Measurements from ENCODE around the gene CDH11.

The CDH11 gene

GRCh38 chr16:65070831-65071432, 50.9 kb downstream of the CDH11 start:
- DNase-seq (ENCODE audit: low read depth): no peak

DNA sequence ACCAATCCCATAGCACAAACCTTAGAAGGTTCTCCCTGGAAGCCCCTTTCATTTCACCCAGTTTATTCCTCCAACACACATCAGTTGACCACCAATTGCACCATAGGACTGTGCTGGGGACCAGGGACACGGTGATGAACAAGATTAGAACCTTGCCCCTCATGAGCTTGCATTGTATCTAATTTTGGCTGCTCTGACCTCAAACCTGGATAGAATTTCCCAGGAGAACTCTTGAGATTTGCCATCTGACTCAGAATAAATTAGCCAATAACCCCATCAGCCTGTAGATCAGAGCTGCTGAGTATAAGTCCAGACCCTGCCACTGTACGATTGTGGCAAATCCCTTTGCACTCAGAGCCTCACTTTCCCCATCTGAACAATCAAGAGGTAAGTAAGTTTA, 52.1 kb downstream of the CDH11 start:
- no peak for DNase-seq (ENCODE audit: low read depth)

GRCh38 chr16:65069065-65069464, 52.8 kb downstream of the CDH11 start:
- no peak for DNase-seq (ENCODE audit: low read depth)

DNA sequence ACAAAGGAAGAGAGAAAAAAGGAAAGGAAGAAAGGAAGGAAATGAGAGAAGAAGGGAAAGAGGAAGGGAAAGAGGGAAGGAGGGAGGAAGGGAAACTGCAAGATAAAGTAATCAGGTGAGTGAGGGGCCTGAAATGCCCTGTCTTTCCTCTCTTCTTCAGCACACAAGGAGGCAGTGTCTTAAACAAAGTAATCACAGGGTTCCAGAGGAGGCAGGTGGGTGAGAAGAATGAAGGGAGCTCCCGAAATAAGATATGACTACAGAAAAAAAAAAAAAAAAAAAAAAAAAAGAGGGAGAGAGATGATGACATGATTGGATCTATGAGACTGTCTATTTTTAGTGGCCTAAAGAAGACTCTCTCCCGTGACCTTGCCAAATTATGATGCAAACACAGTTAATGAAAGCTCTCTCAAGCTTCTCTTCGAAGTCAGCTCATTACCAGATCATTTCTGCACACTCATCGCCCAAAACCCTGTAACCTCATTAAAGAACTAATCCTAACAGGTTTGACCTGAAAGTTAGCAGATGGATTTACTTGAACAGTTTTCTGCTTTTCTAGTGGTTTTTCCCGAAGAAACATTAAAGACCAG, 53.6 kb downstream of the CDH11 start:
- DNase-seq (ENCODE audit: low read depth): no peak

- no peak for DNase-seq (ENCODE audit: low read depth)
Measured at GRCh38 chr16:65066651-65067050, 55.2 kb downstream of the CDH11 start.

DNA sequence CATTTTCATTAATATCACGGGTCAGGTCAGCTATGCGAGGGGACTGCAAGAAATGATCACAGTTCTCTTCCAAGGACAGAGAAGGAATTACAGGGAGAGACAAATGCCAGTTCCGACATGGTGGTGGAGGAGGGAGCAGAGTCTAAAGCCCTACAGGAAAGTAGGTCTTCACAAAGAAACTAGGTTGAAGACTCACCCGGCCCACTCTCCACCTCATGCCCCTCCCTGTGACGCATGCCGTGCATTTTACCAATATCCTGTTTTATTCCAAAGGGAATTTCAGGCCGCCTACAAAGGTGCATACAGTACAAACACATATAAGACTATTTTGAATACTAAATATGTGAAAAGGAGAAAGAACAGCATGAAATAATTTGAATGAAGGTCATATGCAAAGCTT, 56.8 kb downstream of the CDH11 start:
- DNase-seq (ENCODE audit: low read depth): no peak

DNA sequence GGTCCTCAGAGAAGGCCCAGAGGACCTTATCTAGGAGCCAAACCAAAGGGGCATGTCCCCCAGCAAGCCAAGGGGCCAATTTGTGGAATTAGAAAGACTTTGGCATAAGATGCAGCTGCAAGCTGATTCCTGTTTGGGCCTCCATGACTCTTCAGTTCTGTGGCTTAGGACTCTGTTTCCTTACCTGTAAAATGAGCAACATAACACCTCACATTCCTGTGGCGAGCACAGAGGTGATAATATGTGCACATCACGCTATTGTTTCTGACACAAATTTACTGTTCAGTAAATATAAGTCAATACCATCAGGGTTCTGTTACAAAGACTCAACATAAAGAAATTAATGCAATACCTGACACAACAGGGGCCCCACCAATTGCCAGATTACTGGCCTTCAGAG, 57.7 kb downstream of the CDH11 start:
- no peak for DNase-seq (ENCODE audit: low read depth)

GRCh38 chr16:65062736-65063583, 58.9 kb downstream of the CDH11 start:
- no peak for DNase-seq (ENCODE audit: low read depth)

DNA sequence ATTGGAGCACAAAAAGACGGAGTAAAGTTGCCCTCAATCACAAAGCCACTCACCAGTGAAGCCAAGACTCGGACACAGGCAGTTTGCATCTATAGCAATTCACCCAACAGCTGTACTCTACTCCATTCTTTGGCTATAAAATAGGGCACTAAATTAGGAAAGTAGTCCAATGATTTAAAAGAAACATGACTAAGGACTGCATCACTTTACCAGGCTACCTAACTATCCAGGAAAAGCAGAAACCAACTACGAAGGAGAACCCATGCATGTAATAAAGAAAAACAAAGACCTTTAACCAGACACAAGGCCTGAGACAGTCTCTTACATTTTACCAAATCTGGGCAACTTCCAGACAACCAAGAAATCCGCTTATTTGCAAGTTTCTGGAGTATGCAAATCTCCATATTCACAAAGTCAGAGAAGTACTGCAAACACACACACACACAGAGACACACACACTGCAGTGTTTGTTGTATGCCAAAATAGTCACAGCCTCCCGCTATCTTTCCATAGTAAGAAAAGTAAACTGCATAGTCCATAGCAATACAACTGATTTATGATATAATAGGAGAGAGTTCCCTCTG, 59.8 kb downstream of the CDH11 start:
- no peak for DNase-seq (ENCODE audit: low read depth)

- DNase-seq (ENCODE audit: low read depth): no peak
Measured at GRCh38 chr16:65061263-65061662, 60.6 kb downstream of the CDH11 start.

GRCh38 chr16:65059406-65059980, 62.4 kb downstream of the CDH11 start:
- DNase-seq (ENCODE audit: low read depth): no peak

DNA sequence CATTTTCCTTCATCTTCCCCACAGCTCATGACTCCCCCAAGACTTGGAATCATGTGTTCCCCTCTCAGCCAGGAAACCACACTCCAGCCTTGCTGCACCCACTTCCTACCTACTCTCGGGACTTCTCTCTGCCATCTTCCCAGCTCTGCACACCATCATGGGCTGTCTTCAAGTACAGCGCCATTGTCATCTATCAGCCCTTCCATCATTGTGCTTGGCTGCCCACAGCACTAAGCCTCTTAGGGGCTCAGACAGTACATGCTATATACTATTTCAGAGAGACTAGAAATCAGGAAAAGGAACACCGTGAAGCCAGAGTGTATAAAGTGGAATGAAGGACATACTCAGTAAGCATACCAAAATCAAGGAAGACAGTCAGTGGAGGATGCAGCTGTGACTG, 64.7 kb downstream of the CDH11 start:
- no peak for DNase-seq (ENCODE audit: low read depth)

GRCh38 chr16:65054457-65054856, 67.4 kb downstream of the CDH11 start:
- DNase-seq (ENCODE audit: low read depth): no peak

DNA sequence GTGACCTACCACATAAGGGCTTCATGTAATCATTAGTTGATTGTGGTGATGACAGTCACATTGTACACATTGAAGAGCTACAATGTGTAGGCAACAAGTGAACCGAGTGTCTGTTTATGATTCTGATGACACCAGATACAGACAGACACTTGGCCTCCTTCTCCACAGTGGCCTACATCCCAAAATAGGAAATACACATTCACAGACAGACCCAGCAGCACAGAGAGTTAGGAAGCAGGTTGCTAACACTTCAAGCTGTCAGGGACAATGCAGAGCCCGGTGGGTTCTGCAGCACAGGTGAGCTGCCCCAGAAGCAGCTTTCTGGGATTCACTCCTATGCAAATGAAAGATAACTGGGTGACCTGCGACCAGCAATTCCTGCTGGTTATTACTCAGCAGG, 72.2 kb downstream of the CDH11 start:
- DNase-seq (ENCODE audit: low read depth): no peak

- DNase-seq (ENCODE audit: low read depth): no peak
Measured at GRCh38 chr16:65045961-65046360, 75.9 kb downstream of the CDH11 start.

- no peak for DNase-seq (ENCODE audit: low read depth)
Measured at GRCh38 chr16:65044873-65045272, 77.0 kb downstream of the CDH11 start.

GRCh38 chr16:65044026-65044425, 77.8 kb downstream of the CDH11 start:
- DNase-seq (ENCODE audit: low read depth): no peak

- DNase-seq (ENCODE audit: low read depth): no peak
Measured at GRCh38 chr16:65042438-65043365, 79.2 kb downstream of the CDH11 start.

DNA sequence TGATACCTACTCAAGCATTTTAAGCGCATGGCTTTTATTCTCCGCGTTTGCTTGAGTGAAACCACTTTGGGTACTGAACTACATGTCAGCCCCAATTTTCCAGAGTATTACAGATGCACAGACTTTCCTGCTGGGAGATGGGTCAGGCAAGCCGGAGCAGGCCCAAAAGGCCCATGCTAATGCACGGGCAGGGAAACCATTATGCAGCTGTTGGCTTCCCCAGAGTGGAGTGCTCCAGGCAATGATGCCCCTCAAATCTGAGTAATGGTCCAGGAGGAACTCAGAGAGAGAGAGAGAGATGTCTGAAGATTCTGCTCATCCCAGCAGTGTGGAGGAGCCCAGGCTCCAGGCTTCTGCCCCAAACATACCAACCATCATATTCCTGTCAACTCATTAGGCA, 80.2 kb downstream of the CDH11 start:
- no peak for DNase-seq (ENCODE audit: low read depth)

- DNase-seq (ENCODE audit: low read depth): no peak
Measured at GRCh38 chr16:65038100-65038499, 83.8 kb downstream of the CDH11 start.

DNA sequence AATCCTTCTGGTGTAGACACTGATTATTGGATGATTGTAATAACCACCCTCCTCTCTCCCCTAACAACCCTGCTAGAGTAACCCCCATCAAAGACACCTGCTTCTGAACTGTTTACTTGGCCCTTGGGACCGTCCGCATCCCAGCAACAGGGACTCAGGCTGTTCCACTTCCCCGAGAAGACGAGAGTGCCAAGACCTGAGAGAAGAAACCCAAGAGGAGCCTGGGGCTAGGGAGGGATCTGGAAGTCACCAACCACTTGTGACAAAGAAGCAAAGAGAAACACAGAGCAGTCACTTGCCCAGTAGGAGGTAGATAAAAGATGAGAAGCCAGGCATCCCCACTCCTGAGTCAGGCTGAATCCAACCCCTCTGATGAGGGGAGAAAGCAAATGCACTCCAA, 84.3 kb downstream of the CDH11 start:
- no peak for DNase-seq (ENCODE audit: low read depth)

GRCh38 chr16:65034915-65035314, 86.9 kb downstream of the CDH11 start:
- no peak for DNase-seq (ENCODE audit: low read depth)
